Hepatocyte (in vitro differentiated cells): Measurements from ENCODE around the gene AGA. TPM values are rescaled to one million over a fixed set of nuclear protein-coding genes. Genes with fewer than 3 reads are reported as not detected.

Source experiments
- DNase-seq: peaks from one replicate; pipeline ENCODE4 v3.0.0-alpha.2; 2016; ENCODE audit warnings: low spot score
- H2AFZ ChIP-seq: fragments of 200-600 bp; sonication (generic); 2 replicates; pipeline ENCODE4 v1.6.0; 2016; ENCODE audit warnings: antibody characterized with exemption, mild to moderate bottlenecking
- H3K27ac ChIP-seq: fragments of 200-600 bp; sonication (generic); 2 replicates; pipeline ENCODE4 v1.5.1; 2016; ENCODE audit warnings: mild to moderate bottlenecking
- H3K27me3 ChIP-seq: fragments of 200-600 bp; sonication (generic); 2 replicates; pipeline ENCODE4 v1.6.1; 2016
- H3K36me3 ChIP-seq: fragments of 200-600 bp; sonication (generic); replicated peaks from 2 replicates; pipeline ENCODE4 v1.5.1; 2016; ENCODE audit warnings: low read depth; ENCODE audit not compliant: insufficient read depth
- H3K4me1 ChIP-seq: fragments of 200-600 bp; sonication (generic); 2 replicates; pipeline ENCODE4 v1.5.1; 2016; ENCODE audit warnings: mild to moderate bottlenecking, moderate library complexity; ENCODE audit not compliant: insufficient read depth
- H3K4me2 ChIP-seq: fragments of 200-600 bp; sonication (generic); 2 replicates; pipeline ENCODE4 v1.6.0; 2016
- H3K4me3 ChIP-seq: fragments of 200-600 bp; sonication (generic); 2 replicates; pipeline ENCODE4 v1.5.1; 2016; ENCODE audit warnings: mild to moderate bottlenecking
- H3K79me2 ChIP-seq: fragments of 200-600 bp; sonication (generic); 2 replicates; pipeline ENCODE4 v1.6.0; 2017; ENCODE audit warnings: mild to moderate bottlenecking
- H3K9me2 ChIP-seq: fragments of 200-600 bp; sonication (generic); replicated peaks from 2 replicates; pipeline ENCODE4 v1.6.0; 2017; ENCODE audit warnings: mild to moderate bottlenecking; ENCODE audit not compliant: insufficient read depth
- H3K9me3 ChIP-seq: fragments of 200-600 bp; sonication (generic); 2 replicates; pipeline ENCODE4 v1.5.1; 2016; ENCODE audit warnings: low read depth, mild to moderate bottlenecking
- H4K20me1 ChIP-seq: fragments of 200-600 bp; sonication (generic); 2 replicates; pipeline ENCODE4 v1.6.0; 2016; ENCODE audit warnings: mild to moderate bottlenecking; ENCODE audit not compliant: insufficient read depth, poor library complexity, severe bottlenecking
- EZH2 ChIP-seq: fragments of 200-600 bp; sonication (generic); IDR thresholded peaks from 2 replicates; pipeline ENCODE4 v1.6.1; 2016; ENCODE audit warnings: antibody characterized with exemption, mild to moderate bottlenecking, borderline replicate concordance
- EZH2phosphoT487 ChIP-seq: fragments of 200-600 bp; sonication (generic); IDR thresholded peaks from one replicate; pipeline ENCODE4 v1.6.1; 2018; ENCODE audit warnings: antibody characterized with exemption, mild to moderate bottlenecking, low read depth, moderate library complexity; ENCODE audit not compliant: unreplicated experiment, severe bottlenecking
- WGBS: methylation state at CpG from one replicate; pipeline ENCODE4 v1.1.6; 2016; ENCODE audit warnings: low lambda C conversion rate; ENCODE audit errors: missing lambda C conversion rate; 5-methylcytosine and 5-hydroxymethylcytosine counted together
- polyA plus RNA-seq: library from polyadenylated mRNA; unstranded; fragments of >200 nt; fragmentation: Nextera tagmentation; extraction: Ambion mirVana; gene quantifications from 2 replicates; pipeline ENCODE4 v1.2.1, GENCODE V29; 2016
- total RNA-seq: library from RNA; depleted of rRNA; stranded (reverse); fragments of >200 nt; gene quantifications from 2 replicates; pipeline ENCODE4 v1.2.3, GENCODE V29; 2014
- TF ChIP-seq, protein P1 (sequence below): fragments of 200-600 bp; sonication (generic); IDR thresholded peaks from 2 replicates; pipeline ENCODE4 v1.5.1; 2016; ENCODE audit warnings: antibody characterized with exemption, mild to moderate bottlenecking; ENCODE audit not compliant: poor library complexity

AGA gene
- total and polyA plus RNA-seq, 2 experiments from 2014 or later = 29.5 to 43.8 TPM

DNA sequence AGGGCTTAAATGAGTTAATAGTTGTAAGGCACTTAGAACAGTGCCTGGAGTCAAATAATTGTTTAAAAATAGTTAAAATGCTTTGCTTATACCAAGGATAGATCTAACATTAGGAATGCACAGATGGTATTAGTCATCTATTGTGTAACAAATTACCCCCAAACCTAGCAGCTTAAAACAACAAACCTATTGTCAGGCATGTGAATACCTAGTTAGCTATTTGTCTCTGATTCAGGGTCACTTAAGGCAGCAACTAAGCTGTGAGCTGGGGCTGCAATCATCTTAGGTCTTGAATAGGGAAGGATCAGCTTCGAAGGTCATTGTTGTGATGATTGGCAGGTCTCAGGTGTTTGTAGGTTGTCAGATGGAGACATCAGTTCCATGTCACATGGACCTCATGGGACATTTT lies 42.4 kb upstream of the AGA start:
- H3K4me2 ChIP-seq = no peak overlapping the region
- no peak overlapping the region for H3K27ac ChIP-seq
- no peaks in the 10 kb centered on the region for H3K79me2 ChIP-seq
- TF ChIP-seq EZH2 = no peak
- TF ChIP-seq, protein P1, sequence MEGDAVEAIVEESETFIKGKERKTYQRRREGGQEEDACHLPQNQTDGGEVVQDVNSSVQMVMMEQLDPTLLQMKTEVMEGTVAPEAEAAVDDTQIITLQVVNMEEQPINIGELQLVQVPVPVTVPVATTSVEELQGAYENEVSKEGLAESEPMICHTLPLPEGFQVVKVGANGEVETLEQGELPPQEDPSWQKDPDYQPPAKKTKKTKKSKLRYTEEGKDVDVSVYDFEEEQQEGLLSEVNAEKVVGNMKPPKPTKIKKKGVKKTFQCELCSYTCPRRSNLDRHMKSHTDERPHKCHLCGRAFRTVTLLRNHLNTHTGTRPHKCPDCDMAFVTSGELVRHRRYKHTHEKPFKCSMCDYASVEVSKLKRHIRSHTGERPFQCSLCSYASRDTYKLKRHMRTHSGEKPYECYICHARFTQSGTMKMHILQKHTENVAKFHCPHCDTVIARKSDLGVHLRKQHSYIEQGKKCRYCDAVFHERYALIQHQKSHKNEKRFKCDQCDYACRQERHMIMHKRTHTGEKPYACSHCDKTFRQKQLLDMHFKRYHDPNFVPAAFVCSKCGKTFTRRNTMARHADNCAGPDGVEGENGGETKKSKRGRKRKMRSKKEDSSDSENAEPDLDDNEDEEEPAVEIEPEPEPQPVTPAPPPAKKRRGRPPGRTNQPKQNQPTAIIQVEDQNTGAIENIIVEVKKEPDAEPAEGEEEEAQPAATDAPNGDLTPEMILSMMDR = no peak
- no peak for TF ChIP-seq EZH2phosphoT487
- H2AFZ ChIP-seq = no peak overlapping the region
- no peaks in the 10 kb centered on the region for H3K9me3 ChIP-seq
- whole genome bisulfite sequencing = 50% methylated on average over 1 of the region's 1 CpG
- no peaks in the 10 kb centered on the region for H4K20me1 ChIP-seq
- H3K4me3 ChIP-seq = no peak overlapping the region
- no peaks in the 10 kb centered on the region for H3K27me3 ChIP-seq
- no peaks in the 10 kb centered on the region for H3K36me3 ChIP-seq
- H3K4me1 ChIP-seq = no peaks in the 10 kb centered on the region
- no peak for DNase-seq
- no peaks in the 10 kb centered on the region for H3K9me2 ChIP-seq

DNA sequence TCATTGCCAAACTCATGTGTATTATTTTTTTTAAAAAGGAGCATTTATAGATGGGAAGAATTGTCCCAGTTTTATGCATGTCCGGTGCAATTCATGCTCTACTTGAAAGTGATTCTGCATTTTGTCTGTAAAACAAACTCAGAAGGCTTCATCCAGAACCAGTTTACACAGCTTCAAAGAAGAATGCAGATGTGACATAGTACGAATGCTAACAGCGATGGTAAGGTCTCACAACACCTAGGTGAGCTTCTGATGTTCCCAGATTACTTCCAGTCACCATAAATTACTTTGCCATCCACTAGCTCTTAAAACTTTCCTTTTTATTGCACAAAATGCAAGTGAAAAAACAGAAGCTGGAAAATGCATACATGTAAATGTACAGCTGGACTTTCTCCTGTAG lies 41.5 kb upstream of the AGA start:
- TF ChIP-seq EZH2phosphoT487 = no peak
- TF ChIP-seq, protein P1 = no peak
- TF ChIP-seq EZH2 = no peak
- H3K79me2 ChIP-seq = no peaks in the 10 kb centered on the region
- 59% methylated on average over 3 of the region's 3 CpGs for WGBS
- H3K4me3 ChIP-seq = no peak overlapping the region
- H3K27ac ChIP-seq = no peak overlapping the region
- no peaks in the 10 kb centered on the region for H3K9me3 ChIP-seq
- H3K4me2 ChIP-seq = no peak overlapping the region
- no peak for DNase-seq
- H4K20me1 ChIP-seq = no peaks in the 10 kb centered on the region
- no peak overlapping the region for H2AFZ ChIP-seq
- no peaks in the 10 kb centered on the region for H3K27me3 ChIP-seq
- no peaks in the 10 kb centered on the region for H3K9me2 ChIP-seq
- H3K4me1 ChIP-seq = no peaks in the 10 kb centered on the region
- no peaks in the 10 kb centered on the region for H3K36me3 ChIP-seq

DNA sequence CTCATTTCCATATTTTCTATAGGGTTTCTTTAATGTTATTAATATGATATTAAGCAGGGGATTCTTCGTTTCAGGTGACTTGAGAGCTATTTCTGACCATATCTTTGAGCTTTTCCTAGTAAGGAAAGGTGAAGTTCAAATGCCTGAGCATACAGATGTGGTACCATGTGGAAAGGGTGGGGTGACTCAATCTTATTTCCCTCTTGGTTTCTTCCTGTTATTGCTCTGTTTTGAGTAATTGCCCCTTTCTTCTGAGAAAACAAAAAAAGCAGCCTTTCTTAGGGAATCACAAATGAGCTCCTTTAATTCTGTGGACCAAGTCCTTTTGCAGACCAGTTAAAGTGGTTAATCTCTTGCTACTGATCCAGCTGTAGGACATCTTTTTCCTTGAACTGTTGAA lies 41.0 kb upstream of the AGA start:
- DNase-seq = no peak
- TF ChIP-seq EZH2phosphoT487 (no peak), EZH2 (no peak)
- TF ChIP-seq, protein P1 = no peak
- Histone ChIP-seq H3K4me2 (no peak overlapping the region), H3K9me3 (no peaks in the 10 kb centered on the region), H3K27me3 (no peaks in the 10 kb centered on the region), H3K4me1 (no peaks in the 10 kb centered on the region), H2AFZ (no peak overlapping the region), H4K20me1 (no peaks in the 10 kb centered on the region), H3K36me3 (no peaks in the 10 kb centered on the region), H3K79me2 (no peaks in the 10 kb centered on the region), H3K9me2 (no peaks in the 10 kb centered on the region), H3K27ac (no peak overlapping the region), H3K4me3 (no peak overlapping the region)
- WGBS = 94% methylated on average over 1 of the region's 1 CpG

DNA sequence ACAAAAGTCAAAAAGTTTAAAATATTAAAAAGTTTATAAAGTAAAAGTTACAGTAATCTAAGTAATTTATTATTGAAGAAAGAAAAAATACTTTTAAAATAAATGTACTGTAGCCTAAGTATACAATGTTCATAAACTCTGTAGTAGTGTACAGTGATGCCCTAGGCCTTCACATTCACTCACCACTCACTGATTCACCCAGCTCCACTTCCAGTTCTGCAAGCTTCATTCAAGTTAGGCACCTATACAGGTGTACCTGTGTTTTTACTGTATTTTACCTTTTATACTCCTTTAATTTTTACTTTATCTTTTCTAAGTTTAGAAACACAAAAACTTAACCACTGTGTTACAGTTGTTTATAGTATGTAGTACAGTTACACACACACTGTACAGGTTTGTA lies 40.1 kb upstream of the AGA start:
- H2AFZ ChIP-seq = no peak overlapping the region
- H3K9me3 ChIP-seq = no peaks in the 10 kb centered on the region
- TF ChIP-seq EZH2phosphoT487 (no peak), EZH2 (no peak)
- TF ChIP-seq, protein P1 = no peak
- no peaks in the 10 kb centered on the region for H3K4me1 ChIP-seq
- H3K4me3 ChIP-seq = no peak overlapping the region
- H3K27me3 ChIP-seq = no peaks in the 10 kb centered on the region
- H3K27ac ChIP-seq = no peak overlapping the region
- no peak for DNase-seq
- no peak overlapping the region for H3K4me2 ChIP-seq
- H3K36me3 ChIP-seq = no peaks in the 10 kb centered on the region
- H3K79me2 ChIP-seq = no peaks in the 10 kb centered on the region
- no peaks in the 10 kb centered on the region for H3K9me2 ChIP-seq
- no peaks in the 10 kb centered on the region for H4K20me1 ChIP-seq
